Adipocyte (in vitro differentiated cells): ENCODE results near the gene SFMBT1.

Experiments used
- DNase-seq: peaks from one replicate; pipeline ENCODE4 v3.0.0-alpha.2; 2015; ENCODE audit warnings: low read depth
- H3K27me3 ChIP-seq: replicated peaks from 2 replicates; pipeline ENCODE4 v1.7.0; 2013; ENCODE audit warnings: mild to moderate bottlenecking, low read length, moderate library complexity; ENCODE audit not compliant: control insufficient read depth, insufficient read depth
- H3K36me3 ChIP-seq: 2 replicates; pipeline ENCODE4 v1.7.0; 2013; ENCODE audit warnings: low read length, mild to moderate bottlenecking, moderate library complexity; ENCODE audit not compliant: control insufficient read depth, insufficient read depth, severe bottlenecking
- H3K4me1 ChIP-seq: 2 replicates; pipeline ENCODE4 v1.7.0; 2013; ENCODE audit warnings: mild to moderate bottlenecking, low read length, moderate library complexity; ENCODE audit not compliant: control insufficient read depth, insufficient read depth
- H3K4me3 ChIP-seq: 2 replicates; pipeline ENCODE4 v1.7.0; 2013; ENCODE audit warnings: mild to moderate bottlenecking, low read length, moderate library complexity
- H3K9ac ChIP-seq: 2 replicates; pipeline ENCODE4 v1.7.0; 2013; ENCODE audit warnings: mild to moderate bottlenecking, low read length, moderate library complexity
- H3K9me3 ChIP-seq: 2 replicates; pipeline ENCODE4 v1.7.0; 2013; ENCODE audit warnings: mild to moderate bottlenecking, low read length, moderate library complexity; ENCODE audit not compliant: control insufficient read depth

The SFMBT1 gene

GRCh38 chr3:52931328-52931727 lies 114.5 kb downstream of the SFMBT1 start:
- Histone ChIP-seq H3K27me3 (no peaks in the 10 kb centered on the region), H3K9me3 (no peaks in the 10 kb centered on the region), H3K9ac (no peak overlapping the region), H3K36me3 (peaks cover 4% of the 10 kb centered on the region), H3K4me1 (no peaks in the 10 kb centered on the region), H3K4me3 (no peak overlapping the region)
- no peak for DNase-seq

DNA sequence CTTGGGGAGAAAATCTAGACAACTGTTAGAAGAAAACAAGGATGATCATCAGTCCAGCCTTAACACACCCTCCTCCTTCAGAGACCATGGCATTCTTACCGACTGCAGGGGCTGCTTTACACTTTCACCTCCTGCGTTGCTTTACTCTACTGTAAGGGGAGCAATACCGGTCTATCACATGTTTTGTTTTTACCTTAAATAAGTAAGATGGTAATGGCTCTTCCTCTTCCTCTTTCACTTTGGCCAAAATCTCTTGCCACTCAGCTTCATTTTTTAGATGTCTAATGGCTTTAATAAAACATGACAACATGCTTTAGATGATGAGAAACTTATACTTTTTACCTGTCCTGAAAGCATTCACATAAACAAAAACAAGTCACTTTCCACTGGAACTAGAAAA lies 115.1 kb downstream of the SFMBT1 start:
- Histone ChIP-seq H3K4me1 (no peaks in the 10 kb centered on the region), H3K9ac (no peak overlapping the region), H3K4me3 (no peak overlapping the region), H3K9me3 (no peaks in the 10 kb centered on the region), H3K36me3 (peaks cover 4% of the 10 kb centered on the region), H3K27me3 (no peaks in the 10 kb centered on the region)
- no peak for DNase-seq

DNA sequence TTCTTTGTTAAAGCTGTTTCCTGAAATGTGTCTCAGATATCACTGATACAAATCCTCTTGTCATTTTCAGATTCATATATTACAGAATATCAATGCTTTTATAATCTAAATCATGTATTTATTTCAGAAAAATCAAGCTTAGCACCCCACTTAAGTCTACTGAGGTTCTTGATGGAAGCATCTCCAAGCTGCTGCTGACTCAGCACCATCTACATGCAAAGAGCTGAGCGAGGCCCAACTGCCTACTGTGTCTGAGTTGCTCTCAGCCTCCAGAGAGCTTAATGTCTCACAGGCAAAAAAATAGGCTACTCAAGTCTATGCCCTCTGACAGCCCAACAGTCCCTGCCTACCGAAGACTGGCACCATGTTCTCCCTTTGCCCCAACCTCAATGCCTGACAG lies 119.3 kb downstream of the SFMBT1 start:
- Histone ChIP-seq H3K4me1 (no peaks in the 10 kb centered on the region), H3K9ac (no peak overlapping the region), H3K27me3 (no peaks in the 10 kb centered on the region), H3K9me3 (no peaks in the 10 kb centered on the region), H3K4me3 (no peak overlapping the region), H3K36me3 (peaks cover 4% of the 10 kb centered on the region)
- no peak for DNase-seq

GRCh38 chr3:52925405-52926313 lies 120.2 kb downstream of the SFMBT1 start:
- Histone ChIP-seq H3K27me3 (no peaks in the 10 kb centered on the region), H3K36me3 (peaks cover 7% of the 10 kb centered on the region), H3K4me1 (no peaks in the 10 kb centered on the region), H3K4me3 (no peak overlapping the region), H3K9me3 (no peaks in the 10 kb centered on the region), H3K9ac (no peak overlapping the region)
- no peak for DNase-seq

DNA sequence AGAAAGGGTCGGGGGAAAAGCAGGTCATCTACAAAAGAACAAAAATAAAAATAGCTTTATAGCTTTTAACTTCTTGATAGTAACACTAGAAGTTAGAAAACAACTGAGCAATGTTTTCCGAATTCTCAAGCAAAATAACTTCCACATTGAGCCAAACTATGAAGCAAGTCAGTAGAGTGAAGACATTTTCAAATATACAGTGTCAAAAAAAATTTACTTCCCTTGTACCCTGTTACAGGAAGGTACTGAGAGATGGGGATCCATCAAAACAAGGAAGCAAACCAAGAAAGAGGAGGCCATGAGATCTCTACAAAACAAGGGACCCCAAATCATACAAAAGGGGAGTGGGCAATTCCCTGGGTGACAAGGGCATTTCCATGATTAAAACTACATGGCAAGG lies 121.9 kb downstream of the SFMBT1 start:
- no peak for DNase-seq
- H3K36me3 ChIP-seq, result peaks cover 17% of the 10 kb centered on the region
- H3K9me3 ChIP-seq, result no peaks in the 10 kb centered on the region

GRCh38 chr3:52920841-52921240 lies 125.0 kb downstream of the SFMBT1 start:
- H3K36me3 ChIP-seq, result peaks cover 22% of the 10 kb centered on the region
- no peaks in the 10 kb centered on the region for H3K9me3 ChIP-seq
- DNase-seq, result no peak
- H3K4me3 ChIP-seq, result no peak overlapping the region
- no peaks in the 10 kb centered on the region for H3K27me3 ChIP-seq
- no peaks in the 10 kb centered on the region for H3K4me1 ChIP-seq
- H3K9ac ChIP-seq, result no peak overlapping the region

More for the DNA sequence above, 121.9 kb downstream of the SFMBT1 start:
- Histone ChIP-seq H3K27me3 (no peaks in the 10 kb centered on the region), H3K4me1 (no peaks in the 10 kb centered on the region), H3K4me3 (no peak overlapping the region), H3K9ac (no peak overlapping the region)

DNA sequence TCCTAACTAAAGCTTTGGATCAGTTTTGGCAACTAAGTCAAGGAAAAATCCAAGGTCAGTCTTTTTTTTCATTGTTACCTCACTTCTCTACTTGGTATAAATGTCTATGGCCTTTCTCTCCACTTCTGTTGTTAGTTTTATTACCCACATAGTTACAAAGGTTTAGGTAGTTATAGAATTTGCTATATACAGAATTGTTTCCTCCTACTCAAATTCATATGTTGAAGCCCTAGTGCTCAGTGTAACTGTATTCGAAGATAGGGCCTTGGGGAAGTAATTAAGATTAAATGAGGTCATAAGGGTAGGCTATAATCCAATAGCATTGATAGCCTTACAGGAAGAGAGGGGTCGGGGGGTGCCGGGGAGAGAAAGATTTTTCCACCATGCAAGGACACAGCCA lies 128.8 kb downstream of the SFMBT1 start:
- Histone ChIP-seq H3K9me3 (no peaks in the 10 kb centered on the region), H3K9ac (no peak overlapping the region), H3K36me3 (peaks cover 35% of the 10 kb centered on the region), H3K4me1 (no peaks in the 10 kb centered on the region), H3K4me3 (no peak overlapping the region), H3K27me3 (no peaks in the 10 kb centered on the region)
- no peak for DNase-seq

- no peaks in the 10 kb centered on the region for H3K27me3 ChIP-seq
- no peaks in the 10 kb centered on the region for H3K4me1 ChIP-seq
- DNase-seq, result no peak
- H3K9ac ChIP-seq, result no peak overlapping the region
- no peaks in the 10 kb centered on the region for H3K9me3 ChIP-seq
- no peak overlapping the region for H3K4me3 ChIP-seq
- H3K36me3 ChIP-seq, result peaks cover 31% of the 10 kb centered on the region
These were observed 130.6 kb downstream of the SFMBT1 start for GRCh38 chr3:52915294-52915693.

- H3K36me3 ChIP-seq, result peaks cover 22% of the 10 kb centered on the region
These were observed 132.8 kb downstream of the SFMBT1 start for GRCh38 chr3:52912885-52913731.

DNA sequence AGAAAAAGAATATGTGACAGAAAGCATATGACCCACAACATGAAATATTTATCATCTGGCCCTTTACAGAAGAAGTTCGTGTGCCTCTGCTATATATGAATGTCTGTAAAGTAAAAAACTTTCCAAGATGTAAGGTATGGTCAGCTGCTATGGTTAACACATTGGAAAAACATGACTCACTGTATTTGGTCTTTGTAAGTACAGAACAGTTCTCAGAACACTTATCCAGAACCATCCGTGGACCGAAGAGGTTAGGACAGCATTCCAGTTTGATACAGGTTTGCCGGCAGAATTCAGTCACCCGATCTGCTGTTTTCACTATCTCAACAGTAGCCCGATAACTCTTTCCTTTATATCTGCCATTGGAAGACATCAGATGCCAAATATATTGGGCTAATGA lies 135.1 kb downstream of the SFMBT1 start:
- Histone ChIP-seq H3K27me3 (no peaks in the 10 kb centered on the region), H3K9me3 (no peaks in the 10 kb centered on the region), H3K9ac (no peak overlapping the region), H3K4me3 (no peak overlapping the region), H3K36me3 (peaks cover 13% of the 10 kb centered on the region), H3K4me1 (no peaks in the 10 kb centered on the region)
- DNase-seq, result no peak

More at GRCh38 chr3:52912885-52913731, 132.8 kb downstream of the SFMBT1 start:
- no peak overlapping the region for H3K9ac ChIP-seq
- H3K9me3 ChIP-seq, result no peaks in the 10 kb centered on the region
- no peaks in the 10 kb centered on the region for H3K4me1 ChIP-seq
- DNase-seq, result no peak
- H3K27me3 ChIP-seq, result no peaks in the 10 kb centered on the region
- no peak overlapping the region for H3K4me3 ChIP-seq

- H3K9me3 ChIP-seq, result no peaks in the 10 kb centered on the region
- H3K36me3 ChIP-seq, result peaks cover 4% of the 10 kb centered on the region
- DNase-seq, result no peak
These were observed 138.4 kb downstream of the SFMBT1 start for GRCh38 chr3:52907497-52907896.

More at GRCh38 chr3:52907497-52907896, 138.4 kb downstream of the SFMBT1 start:
- Histone ChIP-seq H3K4me1 (no peaks in the 10 kb centered on the region), H3K27me3 (no peaks in the 10 kb centered on the region), H3K9ac (no peak overlapping the region), H3K4me3 (no peak overlapping the region)
